IMR-90 (cell line): ENCODE results near the gene CMIP. TPM values are rescaled to one million over a fixed set of nuclear protein-coding genes. Genes with fewer than 3 reads are reported as not detected.

ENCODE experiments used
- ATAC-seq: fragments of 200-7000 bp; cut with Tn5 transposase; 2 replicates; pipeline ENCODE4 v1.9.1; 2020; ENCODE audit warnings: low read depth, mild to moderate bottlenecking, moderate library complexity
- BruUV-seq: library from RNA; stranded (reverse); fragments of 400-500 nt; replicated peaks from 2 replicates; lab custom pipeline; 2021; lab: Mats Ljungman, UMichigan
- CTCF ChIA-PET: fragments of 300-600 bp; formaldehyde crosslinking; extraction: SDS; loops from one replicate; lab custom pipeline; 2021; ENCODE audit warnings: antibody characterized with exemption; lab: Yijun Ruan, JAX
- POLR2A ChIA-PET: fragments of 300-600 bp; sonication (Branson Sonifier 250); formaldehyde crosslinking; loops from one replicate; lab custom pipeline; 2022; ENCODE audit warnings: antibody characterized with exemption; ENCODE audit not compliant: unreplicated experiment; lab: Charles Lee
- DNase-seq: peaks from one replicate; pipeline ENCODE4 v3.0.0; 2013
- H2AFZ ChIP-seq: replicated peaks from 2 replicates; pipeline ENCODE3; 2013; ENCODE audit warnings: low read length, mild to moderate bottlenecking; ENCODE audit not compliant: poor library complexity
- H2AK5ac ChIP-seq: 2 replicates; pipeline ENCODE4 v1.6.1; 2013; ENCODE audit warnings: low read depth, low read length, inconsistent platforms
- H2AK9ac ChIP-seq: replicated peaks from 2 replicates; pipeline ENCODE3; 2013; ENCODE audit warnings: mild to moderate bottlenecking, low read depth, low read length, moderate library complexity; ENCODE audit not compliant: poor library complexity
- H2BK120ac ChIP-seq: 2 replicates; pipeline ENCODE4 v1.6.1; 2013; ENCODE audit warnings: low read depth, low read length, inconsistent platforms
- H2BK15ac ChIP-seq: 3 replicates; pipeline ENCODE4 v1.6.1; 2013; ENCODE audit warnings: low read depth, low read length, inconsistent platforms
- H2BK20ac ChIP-seq: 2 replicates; pipeline ENCODE4 v1.6.1; 2013; ENCODE audit warnings: low read depth, mild to moderate bottlenecking, inconsistent platforms, low read length, moderate library complexity
- H2BK5ac ChIP-seq: 2 replicates; pipeline ENCODE4 v1.6.1; 2013; ENCODE audit warnings: mild to moderate bottlenecking, low read depth, low read length, inconsistent platforms; ENCODE audit not compliant: poor library complexity, severe bottlenecking
- H3K14ac ChIP-seq: replicated peaks from 2 replicates; pipeline ENCODE4 v1.6.1; 2013; ENCODE audit warnings: low read depth, low read length, inconsistent platforms
- H3K18ac ChIP-seq: 2 replicates; pipeline ENCODE4 v1.6.1; 2013; ENCODE audit warnings: low read depth, low read length, control low read depth
- H3K23ac ChIP-seq: 2 replicates; pipeline ENCODE4 v1.6.1; 2013; ENCODE audit warnings: low read depth, low read length, inconsistent platforms
- H3K27ac ChIP-seq: 2 replicates; pipeline ENCODE4 v1.5.1; 2013; ENCODE audit warnings: mild to moderate bottlenecking, control low read depth, low read length; ENCODE audit not compliant: insufficient read depth
- H3K27me3 ChIP-seq: 2 replicates; pipeline ENCODE4 v1.6.1; 2013; ENCODE audit warnings: low read length; ENCODE audit not compliant: control insufficient read depth, insufficient read depth
- H3K36me3 ChIP-seq: 2 replicates; pipeline ENCODE4 v1.6.1; 2013; ENCODE audit warnings: low read length, mixed read lengths; ENCODE audit not compliant: control insufficient read depth, insufficient read depth
- H3K4ac ChIP-seq: 2 replicates; pipeline ENCODE4 v1.6.1; 2013; ENCODE audit warnings: low read depth, low read length, inconsistent platforms
- H3K4me1 ChIP-seq: 2 replicates; pipeline ENCODE4 v1.6.1; 2013; ENCODE audit warnings: low read length, mixed read lengths; ENCODE audit not compliant: control insufficient read depth, insufficient read depth
- H3K4me2 ChIP-seq: 2 replicates; pipeline ENCODE4 v1.6.1; 2013; ENCODE audit warnings: low read depth, mild to moderate bottlenecking, control low read depth, low read length, moderate library complexity
- H3K4me3 ChIP-seq: 2 replicates; pipeline ENCODE4 v1.5.1; 2013; ENCODE audit warnings: low read depth, mild to moderate bottlenecking, control low read depth, low read length, moderate library complexity; ENCODE audit not compliant: insufficient read depth
- H3K56ac ChIP-seq: 2 replicates; pipeline ENCODE4 v1.6.1; 2013; ENCODE audit warnings: low read length, inconsistent platforms; ENCODE audit not compliant: insufficient read depth; ENCODE audit errors: extremely low read depth
- H3K79me1 ChIP-seq, 2 experiments: 2 replicates each; pipeline ENCODE4 v1.6.1; 2013; ENCODE audit warnings: low read length in 2 of 2, inconsistent platforms in 1 of 2, low read depth in 1 of 2
- H3K9ac ChIP-seq: 2 replicates; pipeline ENCODE4 v1.6.1; 2013; ENCODE audit warnings: low read depth, low read length, control low read depth
- H3K9me1 ChIP-seq: 2 replicates; pipeline ENCODE4 v1.6.1; 2013; ENCODE audit warnings: low read length, inconsistent platforms; ENCODE audit not compliant: insufficient read depth
- H3K9me3 ChIP-seq: 2 replicates; pipeline ENCODE4 v1.6.1; 2013; ENCODE audit warnings: low read length; ENCODE audit not compliant: control insufficient read depth, insufficient read depth
- H4K20me1 ChIP-seq: 2 replicates; pipeline ENCODE4 v1.6.1; 2013; ENCODE audit warnings: low read length, inconsistent platforms; ENCODE audit not compliant: insufficient read depth
- H4K5ac ChIP-seq: 2 replicates; pipeline ENCODE4 v1.6.1; 2013; ENCODE audit warnings: mild to moderate bottlenecking, low read depth, low read length, control low read depth
- H4K8ac ChIP-seq, 2 experiments: 2 replicates each; pipeline ENCODE4 v1.6.1; 2013; ENCODE audit warnings: low read depth in 2 of 2, low read length in 2 of 2, control low read depth in 1 of 2, inconsistent platforms in 1 of 2
- H4K91ac ChIP-seq: 2 replicates; pipeline ENCODE4 v1.6.1; 2013; ENCODE audit warnings: low read depth, low read length, inconsistent platforms; ENCODE audit not compliant: insufficient read depth
- MAFK ChIP-seq: IDR thresholded peaks from 2 replicates; pipeline ENCODE4 v1.6.1; 2012; ENCODE audit warnings: low read depth, low read length, improper control_type of control experiment
- WGBS, 2 experiments: methylation state at CpG; one replicate each; pipeline versions ENCODE4 v1.1.5 to v1.1.7; 2013; ENCODE audit warnings: missing lambda C conversion rate in 2 of 2; ENCODE audit not compliant: insufficient read length in 1 of 2; ENCODE audit errors: extremely low coverage in 2 of 2; 5-methylcytosine and 5-hydroxymethylcytosine counted together
- dilution Hi-C: fragments of 300-500 bp; cut with HindIII; formaldehyde crosslinking; loops from one replicate; pipeline ENCODE4 v1.14.3; 2018; ENCODE audit warnings: low sequenced_read_pairs; ENCODE audit not compliant: unreplicated experiment
- in situ Hi-C: fragments of 300-500 bp; cut with MboI; formaldehyde crosslinking; loops from 3 replicates; pipeline ENCODE4 v1.14.3; 2019; ENCODE audit warnings: low sequenced_read_pairs, inconsistent platforms, mixed read lengths
- intact Hi-C: fragments of 100-400 bp; cut with micrococcal nuclease; formaldehyde crosslinking; loops from 2 replicates; pipeline ENCODE4 v1.10.0; 2022
- polyA plus RNA-seq, 3 experiments: library from polyadenylated mRNA; depleted of rRNA; stranded (reverse); fragments of >200 nt; gene quantifications; 2 replicates each; pipeline ENCODE4 v1.2.3, GENCODE V29; 2012; ENCODE audit warnings: low replicate concordance in 1 of 3
- total RNA-seq: library from RNA; depleted of rRNA; stranded (reverse); fragments of >200 nt; gene quantifications from 2 replicates; pipeline ENCODE4 v1.2.3, GENCODE V29; 2012

Gene CMIP
- total and polyA plus RNA-seq, 2 of the 4 experiments (the other 2 are of a cell fraction): 3.2 to 11.6 TPM

- Histone ChIP-seq H4K91ac (no peak overlapping the region), H2BK15ac (no peak overlapping the region), H3K27ac (no peak overlapping the region), H2AK9ac (no peak overlapping the region), H4K5ac (no peak overlapping the region), H3K4me2 (no peak overlapping the region), H3K9me3 (no peaks in the 10 kb centered on the region), H3K36me3 (peaks cover 32% of the 10 kb centered on the region), H3K56ac (no peak overlapping the region), H3K4me3 (no peak overlapping the region), H3K27me3 (no peaks in the 10 kb centered on the region), H3K4ac (no peak overlapping the region), H3K14ac (no peak overlapping the region), H2AFZ (no peak overlapping the region), H3K9ac (no peak overlapping the region), H2BK120ac (no peak overlapping the region), H3K23ac (no peak overlapping the region), H3K18ac (no peak overlapping the region), H3K79me1 (no peaks in the 10 kb centered on the region), H2BK5ac (no peak overlapping the region), H4K8ac (no peak overlapping the region), H3K9me1 (0 out of 2 replicates have a peak, but pooled peaks cover 3% of the 10 kb centered on the region), H3K4me1 (peaks cover 8% of the 10 kb centered on the region), H2BK20ac (no peak overlapping the region), H4K20me1 (peaks cover 18% of the 10 kb centered on the region), H2AK5ac (no peak overlapping the region)
- POLR2A ChIA-PET: no interaction called here
- intact Hi-C loops: no loop called here
- ATAC-seq: no peak
- CTCF ChIA-PET: no interaction called here
- in situ Hi-C loops: no loop called here
- dilution Hi-C loops: no loop called here
- no peak for TF ChIP-seq MAFK
- DNase-seq: no peak
- 100% methylated on average over 2 of the region's 4 CpGs; no CpG with 5 or more reads in 1 of the 2 experiments for WGBS, 2 experiments
- no TSS peak for BruUV-seq
These were observed 256.2 kb downstream of the CMIP start for GRCh38 chr16:81700780-81701165.
